ENCODE measurements around the gene LYRM7.

The LYRM7 gene

DNA sequence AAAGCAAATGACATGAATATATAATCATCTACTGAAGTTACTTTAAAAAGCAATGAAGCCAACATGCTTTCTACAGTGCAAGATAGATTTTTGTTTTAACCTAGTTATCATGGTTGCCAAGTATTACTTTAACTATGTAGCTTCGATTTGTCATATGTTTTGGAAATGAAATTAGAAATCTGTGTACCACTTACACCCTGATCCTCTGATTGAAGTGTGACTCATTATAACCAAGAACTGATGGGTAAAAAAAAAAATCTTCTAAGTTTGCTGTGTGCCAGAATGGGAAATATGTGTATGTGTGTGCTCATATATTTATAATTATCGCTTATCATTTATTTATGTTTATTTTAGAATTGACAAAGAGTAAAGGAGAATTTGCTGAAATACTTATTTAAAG, 84.0 kb downstream of the LYRM7 start:
- no peaks in the 10 kb centered on the region for H3K27me3 ChIP-seq (ENCODE audit: insufficient read depth, poor library complexity, severe bottlenecking)
- TF ChIP-seq SPI1 (IDR thresholded peaks at IDR 0.05; ENCODE audit: borderline replicate concordance, low read depth) (no peak), POLR2AphosphoS5 (IDR thresholded peaks at IDR 0.05; ENCODE audit: low read depth) (no peak)
- TF ChIP-seq, protein P1, sequence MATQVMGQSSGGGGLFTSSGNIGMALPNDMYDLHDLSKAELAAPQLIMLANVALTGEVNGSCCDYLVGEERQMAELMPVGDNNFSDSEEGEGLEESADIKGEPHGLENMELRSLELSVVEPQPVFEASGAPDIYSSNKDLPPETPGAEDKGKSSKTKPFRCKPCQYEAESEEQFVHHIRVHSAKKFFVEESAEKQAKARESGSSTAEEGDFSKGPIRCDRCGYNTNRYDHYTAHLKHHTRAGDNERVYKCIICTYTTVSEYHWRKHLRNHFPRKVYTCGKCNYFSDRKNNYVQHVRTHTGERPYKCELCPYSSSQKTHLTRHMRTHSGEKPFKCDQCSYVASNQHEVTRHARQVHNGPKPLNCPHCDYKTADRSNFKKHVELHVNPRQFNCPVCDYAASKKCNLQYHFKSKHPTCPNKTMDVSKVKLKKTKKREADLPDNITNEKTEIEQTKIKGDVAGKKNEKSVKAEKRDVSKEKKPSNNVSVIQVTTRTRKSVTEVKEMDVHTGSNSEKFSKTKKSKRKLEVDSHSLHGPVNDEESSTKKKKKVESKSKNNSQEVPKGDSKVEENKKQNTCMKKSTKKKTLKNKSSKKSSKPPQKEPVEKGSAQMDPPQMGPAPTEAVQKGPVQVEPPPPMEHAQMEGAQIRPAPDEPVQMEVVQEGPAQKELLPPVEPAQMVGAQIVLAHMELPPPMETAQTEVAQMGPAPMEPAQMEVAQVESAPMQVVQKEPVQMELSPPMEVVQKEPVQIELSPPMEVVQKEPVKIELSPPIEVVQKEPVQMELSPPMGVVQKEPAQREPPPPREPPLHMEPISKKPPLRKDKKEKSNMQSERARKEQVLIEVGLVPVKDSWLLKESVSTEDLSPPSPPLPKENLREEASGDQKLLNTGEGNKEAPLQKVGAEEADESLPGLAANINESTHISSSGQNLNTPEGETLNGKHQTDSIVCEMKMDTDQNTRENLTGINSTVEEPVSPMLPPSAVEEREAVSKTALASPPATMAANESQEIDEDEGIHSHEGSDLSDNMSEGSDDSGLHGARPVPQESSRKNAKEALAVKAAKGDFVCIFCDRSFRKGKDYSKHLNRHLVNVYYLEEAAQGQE (IDR thresholded peaks at IDR 0.05; ENCODE audit: insufficient replicate concordance, low read depth) = no peak
- no peak overlapping the region for H3K4me3 ChIP-seq (replicated peaks; ENCODE audit: insufficient read depth, low read length)
- no peak for DNase-seq (ENCODE audit: low read depth in 1 of 2, low spot score in 1 of 2)
- no peak overlapping the region for H3K27ac ChIP-seq (replicated peaks)
